Endometrial microvascular endothelial cells (primary cell): Measurements from ENCODE around the gene WNK2. TPM values are rescaled to one million over a fixed set of nuclear protein-coding genes. Genes with fewer than 3 reads are reported as not detected.

ENCODE experiments used
- in situ Hi-C: cut with HindIII; loops from 2 replicates; pipeline ENCODE4 v1.10.0; 2017; ENCODE audit warnings: low sequenced_read_pairs, low pct_unique_long_range_greater_than_20kb; ENCODE audit errors: inconsistent ontology term
- total RNA-seq: library from RNA; depleted of rRNA; stranded (reverse); fragments of >200 nt; gene quantifications from one replicate; pipeline ENCODE4 v1.2.3, GENCODE V29; 2015; ENCODE audit errors: inconsistent ontology term

Gene WNK2
- total RNA-seq, 1 donor from 2014 or later = not detected

DNA sequence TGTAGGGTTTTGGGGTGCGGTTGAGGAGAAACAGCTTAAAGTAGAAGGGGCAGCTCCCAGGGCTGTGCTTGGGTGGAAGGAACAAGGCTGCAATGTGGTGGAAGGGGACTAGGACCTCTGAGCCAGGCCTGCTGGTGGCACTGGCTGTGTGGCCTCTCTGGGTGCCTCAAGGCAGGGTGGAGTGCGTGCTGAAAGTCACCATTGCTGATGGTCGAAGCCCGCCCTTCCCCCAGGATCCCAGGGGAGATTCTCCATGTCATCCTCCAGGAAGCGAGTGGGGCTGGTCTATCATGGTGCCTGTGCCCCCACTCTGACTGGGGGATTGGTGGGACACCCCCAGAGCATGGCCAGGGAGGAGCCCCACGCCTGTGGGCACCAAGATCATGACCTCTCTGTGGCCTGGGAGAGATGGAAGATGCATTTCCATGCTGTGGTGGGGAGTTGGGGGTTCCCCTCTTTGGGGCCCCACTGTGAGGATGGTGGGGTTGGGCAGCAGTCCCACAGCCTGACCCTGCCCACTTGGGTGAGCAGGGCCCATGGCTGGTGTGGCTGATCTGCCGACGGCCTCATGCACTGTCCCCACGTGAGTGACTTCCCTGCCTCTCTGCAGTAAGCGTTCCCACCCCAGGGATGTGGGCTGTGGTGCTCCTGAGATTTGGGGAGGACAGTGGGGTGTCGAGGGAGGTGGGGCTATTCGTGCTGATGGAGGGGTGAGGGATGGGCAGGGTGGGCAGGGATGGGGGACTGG is 25.8 kb downstream of the WNK2 start:
- in situ Hi-C loops = no loop called here

- in situ Hi-C loops = no loop called here
These were observed 26.5 kb downstream of the WNK2 start for GRCh38 chr9:93210324-93210973.

- in situ Hi-C loops = no loop called here
These were observed 27.2 kb downstream of the WNK2 start for GRCh38 chr9:93210974-93211653.

GRCh38 chr9:93211654-93212001 is 27.7 kb downstream of the WNK2 start:
- in situ Hi-C loops = no loop called here

GRCh38 chr9:93212409-93212808 is 28.5 kb downstream of the WNK2 start:
- in situ Hi-C loops = no loop called here

- in situ Hi-C loops = no loop called here
These were observed 32.1 kb downstream of the WNK2 start for GRCh38 chr9:93216073-93216365.

DNA sequence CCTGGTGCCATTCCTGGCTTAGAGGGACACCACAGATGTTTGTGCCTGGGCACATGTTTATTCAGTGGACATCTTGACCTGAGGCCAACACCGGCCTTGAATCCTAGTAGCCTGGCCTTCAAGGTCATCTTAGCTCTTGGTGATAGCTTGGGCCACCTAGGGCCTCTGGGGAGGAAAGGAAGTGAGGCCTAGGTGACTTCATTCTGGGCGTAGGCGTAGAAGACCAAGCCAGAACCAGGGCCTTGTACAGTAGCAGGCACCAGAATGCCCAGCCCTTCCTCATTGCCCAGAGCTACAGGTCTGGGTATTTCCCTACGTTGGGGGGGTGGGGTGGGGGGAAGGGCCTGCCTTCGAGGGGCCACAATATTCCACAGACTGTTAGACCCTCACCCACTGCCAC is 33.8 kb downstream of the WNK2 start:
- in situ Hi-C loops = no loop called here

DNA sequence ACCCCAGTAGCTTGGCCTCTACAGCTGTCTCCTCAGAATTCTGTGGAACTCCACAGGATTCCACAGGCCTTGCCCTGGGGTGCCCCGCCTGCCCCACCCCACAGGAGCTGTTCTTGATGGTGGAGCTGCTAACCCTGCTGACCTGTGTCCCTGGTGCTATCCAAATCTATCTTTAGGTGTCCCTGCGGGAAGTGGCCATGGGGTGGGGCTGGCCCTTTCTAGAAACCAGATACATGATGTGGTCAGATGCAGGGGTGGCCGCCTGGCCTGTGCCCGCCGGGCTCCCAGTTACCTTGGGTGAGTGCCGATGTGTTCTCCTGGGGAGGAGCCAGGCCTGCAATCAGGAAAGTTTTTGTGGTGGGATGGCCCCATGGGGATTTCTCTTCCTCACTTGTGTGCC is 34.2 kb downstream of the WNK2 start:
- in situ Hi-C loops = no loop called here

GRCh38 chr9:93218671-93219420 is 34.9 kb downstream of the WNK2 start:
- in situ Hi-C loops = no loop called here

DNA sequence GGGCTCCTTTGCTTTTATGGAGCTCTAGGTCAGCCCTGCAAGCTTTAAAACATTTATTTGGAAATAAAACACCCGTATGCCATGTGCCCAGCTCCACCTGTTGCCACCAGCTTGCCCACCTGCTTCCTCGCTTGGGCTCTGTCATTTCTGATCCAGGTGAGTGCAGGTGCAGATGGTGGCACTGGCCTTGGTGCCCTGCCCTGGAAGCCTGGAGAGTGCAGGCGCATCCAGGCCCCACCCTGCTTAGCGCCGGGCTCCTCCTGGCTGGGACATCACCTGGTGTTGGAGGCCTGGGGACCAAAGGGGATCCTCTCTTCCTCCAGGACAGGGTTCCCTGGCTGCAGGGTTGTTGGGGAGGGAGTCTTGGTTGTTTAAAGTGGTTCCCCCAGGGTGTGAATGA is 35.8 kb downstream of the WNK2 start:
- in situ Hi-C loops = no loop called here

- in situ Hi-C loops = no loop called here
These were observed 36.7 kb downstream of the WNK2 start for GRCh38 chr9:93220627-93221026.

GRCh38 chr9:93221044-93221443 is 37.1 kb downstream of the WNK2 start:
- in situ Hi-C loops = no loop called here

GRCh38 chr9:93222890-93223259 is 38.9 kb downstream of the WNK2 start:
- in situ Hi-C loops = no loop called here

DNA sequence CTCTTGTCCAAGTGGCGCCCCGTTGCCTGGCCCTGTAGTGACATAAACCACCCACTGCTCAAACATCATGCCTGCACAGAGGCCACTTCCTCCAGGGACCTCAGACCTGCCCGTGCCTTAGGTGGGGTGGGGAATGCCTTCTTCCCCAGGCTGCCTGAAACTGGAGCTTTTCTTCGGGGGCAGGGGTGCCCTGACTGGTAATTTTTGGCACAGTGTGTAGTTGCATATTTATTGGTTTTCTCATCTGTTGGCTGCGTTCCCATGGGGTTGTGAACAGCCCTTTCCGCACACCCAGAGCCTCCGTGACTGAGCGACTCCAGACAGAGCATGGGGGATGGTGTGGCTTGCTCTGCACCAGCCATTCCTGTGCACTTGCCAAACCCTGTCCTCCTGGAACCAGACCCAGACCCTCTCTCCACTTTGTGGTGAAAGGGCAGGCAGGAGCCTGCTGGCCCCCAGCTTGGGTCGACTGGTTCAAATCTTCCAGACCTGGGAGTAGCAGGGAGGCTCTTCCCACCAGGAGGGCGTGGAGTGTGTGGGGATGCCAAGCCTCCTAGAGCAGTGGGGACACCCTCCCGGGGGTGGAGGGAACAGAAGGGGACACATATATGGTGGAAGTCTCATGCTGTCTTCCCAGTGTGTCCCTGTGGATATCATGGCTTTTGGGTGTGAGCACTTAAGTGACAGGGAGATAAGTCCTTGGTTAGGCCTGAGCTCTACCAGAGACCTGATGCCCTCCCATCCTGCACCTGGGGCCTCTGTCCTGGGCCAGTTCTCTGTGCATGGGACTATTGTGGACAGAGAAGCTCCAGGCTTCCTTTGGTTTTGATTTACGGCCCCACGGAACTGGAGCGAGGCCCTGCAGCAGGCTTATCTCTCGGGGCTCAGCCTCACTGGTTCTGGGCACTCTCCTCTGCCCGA is 39.6 kb downstream of the WNK2 start:
- in situ Hi-C loops = no loop called here

DNA sequence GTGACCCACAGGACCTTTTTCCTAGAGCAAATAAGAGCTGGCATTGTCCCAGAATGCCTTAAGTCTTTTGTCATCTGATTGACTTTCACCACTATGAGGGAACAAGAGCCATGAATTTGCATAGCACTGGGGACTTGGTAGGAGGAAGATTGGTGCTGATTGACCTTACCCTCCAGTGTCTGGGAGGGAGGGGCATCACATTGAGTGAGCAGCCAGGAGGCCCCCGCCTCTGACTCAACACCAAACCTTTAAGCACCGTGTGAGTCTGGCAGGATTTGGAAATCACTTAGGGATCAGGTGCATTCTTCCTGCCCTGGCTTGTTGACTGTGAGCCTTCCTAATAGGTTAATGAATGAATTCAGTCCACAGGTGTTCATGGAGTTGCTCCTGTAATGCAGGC is 40.7 kb downstream of the WNK2 start:
- in situ Hi-C loops = no loop called here

DNA sequence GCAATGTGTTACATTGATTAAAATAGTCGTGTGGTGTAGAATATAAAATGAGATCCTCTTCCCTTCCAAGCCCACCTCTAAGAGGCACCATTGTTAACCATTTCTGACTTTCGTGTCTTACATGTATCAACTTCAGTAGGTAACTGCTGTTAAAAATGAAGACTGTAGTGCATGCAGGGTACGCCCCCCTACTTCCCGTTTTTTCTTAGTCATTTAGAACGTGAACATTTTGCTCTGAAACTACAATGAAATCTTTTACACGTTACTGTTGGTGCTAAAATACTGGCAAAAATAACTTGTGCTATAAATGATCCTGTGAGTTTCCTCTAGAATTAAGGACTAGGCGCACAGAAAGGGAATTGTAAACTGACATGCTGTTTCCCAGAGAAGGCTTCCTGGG is 41.5 kb downstream of the WNK2 start:
- in situ Hi-C loops = no loop called here

DNA sequence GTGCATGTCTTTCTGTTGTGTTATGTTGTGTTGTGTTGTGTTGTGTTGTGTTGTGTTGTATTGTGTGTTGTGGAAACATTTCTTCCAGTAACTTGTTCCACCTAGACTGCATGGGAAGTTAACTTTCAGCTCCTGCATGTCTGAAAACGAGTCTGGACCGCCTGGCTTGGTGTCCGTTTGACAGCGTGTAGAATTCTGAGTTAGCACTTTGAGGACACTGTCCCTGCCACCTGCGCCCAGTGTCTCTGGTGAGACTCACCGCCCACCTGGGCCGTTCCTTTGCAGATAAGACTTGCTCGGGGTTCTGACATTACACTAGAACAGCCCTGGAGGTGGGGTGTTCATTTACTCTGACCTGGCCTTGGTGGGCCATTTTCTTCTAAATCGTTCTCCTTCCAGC is 42.0 kb downstream of the WNK2 start:
- in situ Hi-C loops = no loop called here

DNA sequence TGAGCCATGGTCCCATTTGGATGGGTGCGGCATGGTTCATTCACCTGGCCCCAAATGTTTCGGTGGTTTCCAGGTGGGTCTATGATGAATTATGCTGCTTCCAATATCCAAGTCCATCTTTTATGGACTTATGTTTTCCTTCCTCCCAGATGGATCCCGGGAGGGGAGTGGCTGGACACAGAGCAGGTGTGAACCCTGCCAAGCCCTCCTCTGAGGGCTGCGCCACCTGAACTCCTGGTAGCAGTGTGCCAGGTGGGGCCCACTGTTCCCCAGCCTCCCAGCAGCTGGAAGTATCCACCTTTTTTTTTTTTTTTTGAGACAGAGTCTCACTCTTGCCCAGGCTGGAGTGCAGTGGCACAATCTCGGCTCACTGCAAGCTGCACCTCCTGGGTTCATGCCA is 42.9 kb downstream of the WNK2 start:
- in situ Hi-C loops = no loop called here

DNA sequence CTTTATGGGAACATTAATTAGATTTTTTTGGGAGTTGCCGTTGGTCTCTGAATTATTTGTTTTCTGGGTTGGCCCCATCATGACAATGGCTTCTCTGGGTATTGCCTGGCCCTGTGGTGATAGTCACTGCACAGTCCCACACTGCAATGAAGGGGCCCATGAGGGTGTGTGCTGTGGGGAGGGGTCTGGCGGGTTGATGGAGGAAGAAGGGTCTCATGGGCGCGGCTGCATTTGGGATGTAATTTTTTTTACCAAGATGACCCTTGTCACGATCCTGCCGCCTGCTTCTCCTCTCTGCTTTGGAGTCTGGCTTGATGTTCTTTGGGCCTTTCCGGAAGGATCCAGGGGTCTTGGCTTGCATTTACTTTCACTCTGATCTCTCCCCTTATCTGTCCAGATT is 44.1 kb downstream of the WNK2 start:
- in situ Hi-C loops = no loop called here
